ENCODE measurements around the gene RTL10. TPM values are rescaled to one million over a fixed set of nuclear protein-coding genes. Genes with fewer than 3 reads are reported as not detected.
"Not testable (repeated sequence)": the region's sequence is repeated elsewhere in the genome, so short reads cannot be mapped to it uniquely, and the experiment has no call there.

Gene RTL10
- polyA plus RNA-seq, 4 donors = 18.2 to 31.4 (median 22.8) TPM

DNA sequence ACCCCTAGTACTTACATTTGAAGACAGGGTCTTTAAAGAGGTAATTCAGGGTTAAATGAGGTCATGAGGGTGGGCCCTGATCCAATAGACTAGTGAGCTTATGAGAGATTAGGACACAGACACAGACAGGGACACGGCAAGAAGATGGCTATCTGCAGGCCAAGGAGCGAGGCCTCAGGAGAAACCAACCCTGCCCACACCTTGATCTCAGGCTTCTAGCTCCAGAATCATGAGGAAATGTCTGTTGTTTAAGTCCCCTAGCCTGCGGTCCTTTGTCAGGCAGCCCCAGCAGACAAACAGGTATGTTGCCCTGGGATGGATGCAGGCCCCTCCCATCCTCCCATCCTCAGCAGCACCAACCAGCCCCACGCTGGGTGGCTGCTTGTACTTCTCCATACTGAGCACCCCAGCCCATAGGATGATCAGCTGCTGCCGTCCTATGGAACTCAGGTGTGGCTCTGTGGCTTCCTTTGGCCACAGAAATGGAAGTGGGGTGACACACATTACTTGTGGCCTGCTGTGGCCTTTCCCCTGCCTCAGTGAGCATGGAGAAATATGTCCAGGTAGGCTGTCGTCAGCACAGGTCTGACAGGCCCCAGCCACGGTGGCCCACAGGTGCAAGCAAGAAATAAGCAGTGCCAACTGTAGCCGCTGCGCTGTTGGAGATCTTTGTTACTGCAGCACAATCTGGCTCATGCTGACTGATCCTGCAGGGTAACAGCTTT is 7.9 kb downstream of the RTL10 start:
- DNase-seq (ENCODE audit: low read depth in 4 of 4, low spot score in 2 of 4) = no peak

DNA sequence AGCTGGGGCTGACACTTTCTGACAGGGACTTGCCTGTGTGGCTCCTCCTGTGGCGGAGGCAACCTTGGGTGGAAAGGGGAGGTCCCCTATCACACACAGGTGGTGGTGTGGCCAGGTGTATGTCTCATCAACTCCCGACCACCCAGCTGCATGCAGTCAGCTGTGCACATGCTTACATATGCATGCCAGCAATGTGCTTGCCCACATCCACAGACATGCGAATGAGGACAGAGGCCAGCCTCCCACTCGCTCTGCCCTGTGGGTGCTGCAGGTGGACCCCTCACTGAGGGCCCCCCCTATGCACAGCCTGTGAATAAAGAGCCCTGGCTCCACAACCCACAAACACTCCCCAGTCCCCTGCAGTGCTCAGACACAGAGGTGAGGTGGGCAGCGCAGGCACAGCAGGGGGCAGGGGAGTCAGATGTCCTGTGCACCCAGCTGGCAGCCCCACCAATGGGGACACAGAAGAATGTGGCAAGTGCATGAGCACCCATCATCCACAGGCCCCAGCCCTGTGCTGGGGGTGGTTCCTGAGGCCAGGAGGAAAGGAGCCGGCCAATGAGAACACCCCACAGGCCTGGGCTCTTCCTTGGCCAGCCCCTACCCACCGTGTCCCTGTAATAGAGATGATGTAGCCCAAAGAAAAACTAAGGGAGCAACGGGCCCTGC is 9.5 kb downstream of the RTL10 start:
- no peak for DNase-seq (ENCODE audit: low read depth in 4 of 4, low spot score in 2 of 4)

- DNase-seq (ENCODE audit: low read depth in 4 of 4, low spot score in 2 of 4) = no peak
Measured at GRCh38 chr22:19844377-19845053, 10.2 kb downstream of the RTL10 start.

DNA sequence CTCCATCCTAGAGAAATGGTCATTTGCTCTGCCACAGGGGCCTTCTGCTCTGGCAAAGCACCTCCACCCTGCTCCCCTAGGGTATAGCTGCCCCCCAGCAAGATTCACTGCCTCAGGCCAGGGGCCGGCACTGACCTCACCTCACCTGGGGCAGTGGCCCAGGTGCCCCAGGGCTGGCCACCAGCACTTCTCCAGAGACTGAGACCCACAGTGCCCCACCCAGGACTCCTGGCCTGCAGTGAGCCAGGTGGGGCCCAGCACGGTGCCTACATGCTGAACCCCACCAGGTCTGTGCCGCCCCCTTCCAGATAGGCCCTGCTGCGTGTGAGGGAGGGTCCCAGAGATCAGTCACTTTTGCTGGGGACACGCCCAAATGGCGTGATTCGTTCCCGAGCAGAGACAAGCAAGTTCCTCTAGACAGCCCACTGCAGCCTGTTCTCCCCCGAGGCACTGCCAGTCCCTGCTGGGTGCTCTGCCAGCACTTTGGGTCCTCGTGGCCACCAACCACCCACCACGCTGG is 10.8 kb downstream of the RTL10 start:
- no peak for DNase-seq (ENCODE audit: low read depth in 4 of 4, low spot score in 2 of 4)

- no peak for DNase-seq (ENCODE audit: low read depth in 4 of 4, low spot score in 2 of 4)
Measured at GRCh38 chr22:19843107-19843856, 11.4 kb downstream of the RTL10 start.

GRCh38 chr22:19842393-19843106 is 12.1 kb downstream of the RTL10 start:
- no peak for DNase-seq (ENCODE audit: low read depth in 4 of 4, low spot score in 2 of 4)

- DNase-seq (ENCODE audit: low read depth in 4 of 4, low spot score in 2 of 4) = no peak
Measured at GRCh38 chr22:19841641-19842392, 12.9 kb downstream of the RTL10 start.

DNA sequence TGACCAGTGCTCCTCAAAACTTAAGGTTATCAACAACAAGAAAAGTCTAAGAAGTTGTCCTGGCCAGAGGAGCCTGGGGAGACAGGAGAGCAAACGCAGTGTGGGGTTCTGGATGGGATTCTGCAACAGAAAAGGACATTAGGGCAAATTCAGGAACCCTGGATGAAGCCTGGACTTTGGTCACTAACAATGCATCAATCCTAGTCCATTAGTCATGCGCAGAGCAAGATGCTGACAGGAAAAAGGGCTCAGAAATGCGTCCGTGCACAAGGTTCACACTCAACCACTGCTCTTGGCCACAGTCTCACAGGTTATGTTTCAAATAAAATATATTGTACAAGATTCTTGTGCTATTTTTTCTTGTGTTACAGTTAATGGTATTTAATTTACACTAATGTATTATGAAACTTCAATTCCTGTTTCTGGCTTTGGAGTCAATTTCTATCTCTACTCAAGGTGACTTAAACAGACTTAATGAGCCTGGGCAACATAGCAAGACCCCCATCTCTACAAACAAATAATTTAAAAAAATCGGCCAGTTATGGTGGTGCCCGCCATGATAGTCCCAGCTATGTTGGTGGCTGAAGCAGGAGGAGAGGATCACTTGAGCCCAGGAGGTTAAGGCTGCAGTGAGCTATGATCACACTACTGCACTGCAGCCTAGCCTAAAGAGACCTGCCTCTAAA is 13.6 kb downstream of the RTL10 start:
- no peak for DNase-seq (ENCODE audit: low read depth in 4 of 4, low spot score in 2 of 4)

GRCh38 chr22:19840059-19840458 is 14.6 kb downstream of the RTL10 start:
- DNase-seq (ENCODE audit: low read depth in 4 of 4, low spot score in 2 of 4) = no peak

- DNase-seq (ENCODE audit: low read depth in 4 of 4, low spot score in 2 of 4) = no peak
Measured at GRCh38 chr22:19837915-19838314, 16.8 kb downstream of the RTL10 start.

DNA sequence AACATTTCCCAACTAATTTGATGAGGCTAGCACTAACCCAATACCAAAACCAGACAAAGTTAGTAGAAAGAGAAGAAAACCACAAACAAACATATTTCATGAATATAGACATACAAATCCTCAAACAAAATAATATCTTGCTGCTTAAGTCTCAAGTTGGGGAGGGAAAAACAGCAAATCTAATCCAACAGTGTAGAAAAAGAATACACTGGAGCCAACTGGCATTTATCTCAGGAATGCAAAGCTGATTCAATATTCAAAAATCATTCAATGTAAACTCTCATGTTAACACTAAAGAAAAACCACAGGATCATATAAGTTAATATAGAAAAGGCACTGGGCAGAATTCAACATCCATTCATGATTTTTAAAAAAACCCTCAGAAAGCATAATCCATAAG is 18.2 kb downstream of the RTL10 start:
- no peak for DNase-seq (ENCODE audit: low read depth in 4 of 4, low spot score in 2 of 4)

GRCh38 chr22:19834599-19834998 is 20.1 kb downstream of the RTL10 start:
- no peak for DNase-seq (ENCODE audit: low read depth in 4 of 4, low spot score in 2 of 4)

- not testable (repeated sequence) for DNase-seq (ENCODE audit: low read depth in 4 of 4, low spot score in 2 of 4)
Measured at GRCh38 chr22:19833327-19833726, 21.3 kb downstream of the RTL10 start.

DNA sequence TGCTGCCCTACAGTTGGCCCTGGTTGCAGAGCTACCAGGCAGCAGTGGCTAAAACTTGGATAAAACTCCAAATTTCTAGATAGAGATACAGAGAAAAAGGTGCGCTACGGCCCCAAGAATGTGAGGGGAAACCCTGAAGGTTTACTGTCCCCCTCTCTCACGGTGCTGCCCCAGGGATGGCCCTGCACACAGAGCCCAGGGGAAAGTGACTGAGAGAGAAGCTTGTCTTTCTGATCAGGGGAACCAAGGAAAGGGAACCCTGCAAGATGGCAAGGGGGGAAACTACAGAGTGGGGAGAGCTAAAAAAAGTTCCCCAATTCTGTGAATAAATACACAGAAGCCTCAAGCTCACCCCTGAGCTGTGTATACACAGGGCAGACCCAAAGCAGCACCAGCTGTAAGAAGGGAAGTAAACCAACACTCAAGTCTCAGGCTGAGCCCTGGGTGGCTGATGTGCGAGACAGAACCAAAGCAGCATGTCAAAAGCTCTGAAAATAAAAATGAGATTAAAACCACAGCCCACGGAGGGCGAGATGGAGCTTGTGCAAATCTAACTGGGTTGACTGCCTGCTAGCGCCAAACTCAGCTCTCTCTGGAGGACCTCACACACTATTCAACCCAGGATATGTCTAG is 22.1 kb downstream of the RTL10 start:
- DNase-seq (ENCODE audit: low read depth in 4 of 4, low spot score in 2 of 4) = no peak

DNA sequence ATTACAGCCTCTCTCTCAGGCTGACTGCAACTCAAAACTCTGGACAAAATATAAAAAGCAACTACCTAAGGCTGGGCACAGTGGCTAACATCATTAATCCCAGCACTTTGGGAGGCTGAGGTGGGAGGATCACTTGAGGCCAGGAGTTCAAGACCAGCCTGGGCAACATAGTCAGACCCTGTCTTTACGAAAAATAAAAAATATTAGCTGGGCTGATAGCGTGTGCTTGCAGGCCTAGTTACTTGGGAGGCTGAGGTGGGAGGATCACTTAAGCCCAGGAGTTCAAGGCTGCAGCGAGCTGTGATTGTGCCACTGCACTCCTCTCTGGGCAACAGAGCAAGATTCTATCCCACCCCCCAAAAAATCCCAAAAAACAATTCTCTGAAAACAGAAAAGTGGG is 22.7 kb downstream of the RTL10 start:
- DNase-seq (ENCODE audit: low read depth in 4 of 4, low spot score in 2 of 4) = not testable (repeated sequence)

DNA sequence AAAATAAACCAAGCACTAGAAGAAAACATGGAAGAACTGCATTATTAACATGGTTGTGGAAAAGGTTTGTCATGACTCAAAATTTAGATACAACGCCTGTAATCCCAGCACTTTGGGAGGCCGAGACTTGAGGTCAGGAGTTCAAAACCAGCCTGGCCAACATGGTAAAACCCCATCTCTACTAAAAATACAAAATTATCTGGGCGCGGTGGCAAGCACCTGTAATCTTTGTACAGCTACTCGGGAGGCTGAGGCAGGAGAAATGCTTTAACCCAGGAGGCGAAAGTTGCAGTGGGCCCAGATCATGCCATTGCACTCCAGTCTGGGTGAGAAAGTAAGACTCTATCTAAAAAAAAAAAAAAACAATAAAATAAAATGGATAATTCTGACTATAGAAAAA is 23.7 kb downstream of the RTL10 start:
- DNase-seq (ENCODE audit: low read depth in 4 of 4, low spot score in 2 of 4) = no peak

GRCh38 chr22:19828035-19828401 is 26.7 kb downstream of the RTL10 start:
- DNase-seq (ENCODE audit: low read depth in 4 of 4, low spot score in 2 of 4) = no peak

DNA sequence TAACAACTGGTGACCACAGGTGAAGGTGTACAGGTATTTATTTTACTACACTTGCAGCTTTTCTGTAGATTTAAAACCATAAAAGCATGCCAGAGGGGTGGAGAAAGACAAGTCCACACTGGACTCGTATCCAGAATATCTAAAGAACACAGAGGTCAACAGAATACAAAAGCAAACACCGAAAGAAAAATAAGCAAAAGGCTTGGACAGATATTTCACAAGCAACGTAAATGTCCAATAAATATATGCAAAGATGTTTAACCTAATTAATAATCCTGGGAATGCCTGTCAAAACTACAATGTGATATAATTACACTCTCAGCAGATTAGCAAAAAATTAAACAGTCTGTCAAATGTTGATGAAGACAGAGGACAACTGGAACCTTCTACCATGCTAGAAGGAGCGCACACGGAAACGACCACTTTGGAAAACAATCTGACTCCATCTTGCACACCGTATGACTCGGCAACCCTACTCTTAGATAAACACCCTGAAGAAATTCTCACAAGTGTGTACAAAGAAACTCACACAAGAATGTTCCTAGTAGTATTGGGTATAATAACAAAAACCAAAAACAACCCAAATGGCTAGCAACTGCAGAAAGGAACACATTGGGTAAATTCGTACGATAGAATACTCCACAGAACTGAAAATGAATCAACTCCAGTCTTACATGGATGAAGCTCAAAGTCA is 27.2 kb downstream of the RTL10 start:
- DNase-seq (ENCODE audit: low read depth in 4 of 4, low spot score in 2 of 4) = no peak
